Measurements from ENCODE around the gene POU2AF3.

DNA sequence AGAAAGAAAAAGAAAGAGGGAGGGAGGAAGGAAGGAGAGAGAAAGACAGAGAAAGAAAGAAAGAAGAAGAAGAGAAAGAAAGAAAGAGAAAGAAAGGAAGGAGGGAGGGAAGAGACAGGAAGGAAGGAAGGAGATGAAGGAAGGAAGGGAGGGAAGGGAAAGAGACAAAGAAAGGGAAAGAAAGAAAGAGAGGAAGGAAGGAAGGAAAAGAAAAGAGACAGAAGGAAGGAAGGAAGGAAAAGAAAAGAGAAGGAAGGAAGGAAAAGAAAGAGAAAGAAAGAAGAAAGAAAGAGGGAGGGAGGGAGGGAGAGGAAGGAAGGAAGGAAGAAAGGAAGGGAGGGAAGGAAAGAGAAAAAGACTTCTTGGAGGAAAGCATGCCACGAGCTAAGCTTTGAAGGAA is 33.7 kb upstream of the POU2AF3 start:
- no peak for TF ChIP-seq YY1 (IDR thresholded peaks at IDR 0.05; ENCODE audit: insufficient read depth, insufficient read length)
- no peak for TF ChIP-seq SUZ12 (IDR thresholded peaks at IDR 0.05; ENCODE audit: extremely low read depth, insufficient read depth, insufficient read length)
